RWPE2 (cell line): ENCODE data around the gene PDGFRB.
A peak's percentile ranks its signal among the peaks of the same experiment; 100 is the strongest.

Experiments
- ATAC-seq: fragments of 200-7000 bp; cut with Tn5 transposase; 3 replicates; pipeline ENCODE4 v1.9.1; 2021; ENCODE audit warnings: low read depth
- DNase-seq: peaks from one replicate; pipeline ENCODE4 v3.0.0-alpha.2; 2020; ENCODE audit warnings: low spot score
- H3K27ac ChIP-seq: fragments of 450-650 bp; 2 replicates; pipeline ENCODE4 v1.5.1; 2017; ENCODE audit warnings: mild to moderate bottlenecking; ENCODE audit not compliant: poor library complexity, severe bottlenecking
- H3K27me3 ChIP-seq: fragments of 250-450 bp; sonication (Bioruptor Pico); 2 replicates; pipeline ENCODE4 v1.5.1; 2021; ENCODE audit warnings: mild to moderate bottlenecking, moderate library complexity; ENCODE audit not compliant: insufficient read depth, poor library complexity, severe bottlenecking
- H3K36me3 ChIP-seq: fragments of 250-450 bp; sonication (Bioruptor Pico); 2 replicates; pipeline ENCODE4 v1.5.1; 2020; ENCODE audit warnings: low read depth, mild to moderate bottlenecking, moderate library complexity
- H3K4me1 ChIP-seq: fragments of 250-450 bp; sonication (Bioruptor Pico); 2 replicates; pipeline ENCODE4 v1.5.1; 2021; ENCODE audit warnings: mild to moderate bottlenecking, moderate library complexity; ENCODE audit not compliant: insufficient read depth, poor library complexity, severe bottlenecking
- H3K4me3 ChIP-seq: fragments of 250-450 bp; sonication (Bioruptor Pico); 2 replicates; pipeline ENCODE4 v1.5.1; 2021; ENCODE audit warnings: mild to moderate bottlenecking, moderate library complexity; ENCODE audit not compliant: severe bottlenecking
- H3K9me3 ChIP-seq: fragments of 250-450 bp; sonication (Bioruptor Pico); 2 replicates; pipeline ENCODE4 v1.5.1; 2021; ENCODE audit warnings: mild to moderate bottlenecking, moderate library complexity; ENCODE audit not compliant: severe bottlenecking
- TF ChIP-seq, protein P1 (sequence below): fragments of 450-650 bp; IDR thresholded peaks from one replicate; pipeline ENCODE4 v1.5.1; 2017; ENCODE audit warnings: mild to moderate bottlenecking, moderate library complexity; ENCODE audit not compliant: poor library complexity, severe bottlenecking

The PDGFRB gene

DNA sequence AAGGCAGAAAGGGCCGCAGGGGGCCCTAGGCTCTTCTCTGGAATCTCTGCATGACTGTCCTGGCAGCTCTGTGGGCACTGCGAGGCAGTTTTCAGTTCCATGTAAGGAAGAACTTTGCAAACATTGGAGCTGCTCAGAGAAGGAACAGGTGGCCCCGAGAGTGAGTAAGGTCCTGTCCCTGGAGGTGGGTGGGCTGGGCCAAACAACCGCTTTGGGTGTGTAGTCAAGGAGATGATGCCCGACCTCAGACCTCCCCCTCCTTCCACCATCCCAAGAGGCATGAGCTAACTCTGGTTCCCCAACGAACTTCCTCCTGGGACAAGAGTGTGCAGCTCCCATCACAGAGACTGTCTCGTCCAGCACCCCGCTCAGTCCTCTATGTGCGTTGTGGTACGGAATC lies 89.8 kb downstream of the PDGFRB start:
- no peaks in the 10 kb centered on the region for H3K36me3 ChIP-seq
- TF ChIP-seq, protein P1, sequence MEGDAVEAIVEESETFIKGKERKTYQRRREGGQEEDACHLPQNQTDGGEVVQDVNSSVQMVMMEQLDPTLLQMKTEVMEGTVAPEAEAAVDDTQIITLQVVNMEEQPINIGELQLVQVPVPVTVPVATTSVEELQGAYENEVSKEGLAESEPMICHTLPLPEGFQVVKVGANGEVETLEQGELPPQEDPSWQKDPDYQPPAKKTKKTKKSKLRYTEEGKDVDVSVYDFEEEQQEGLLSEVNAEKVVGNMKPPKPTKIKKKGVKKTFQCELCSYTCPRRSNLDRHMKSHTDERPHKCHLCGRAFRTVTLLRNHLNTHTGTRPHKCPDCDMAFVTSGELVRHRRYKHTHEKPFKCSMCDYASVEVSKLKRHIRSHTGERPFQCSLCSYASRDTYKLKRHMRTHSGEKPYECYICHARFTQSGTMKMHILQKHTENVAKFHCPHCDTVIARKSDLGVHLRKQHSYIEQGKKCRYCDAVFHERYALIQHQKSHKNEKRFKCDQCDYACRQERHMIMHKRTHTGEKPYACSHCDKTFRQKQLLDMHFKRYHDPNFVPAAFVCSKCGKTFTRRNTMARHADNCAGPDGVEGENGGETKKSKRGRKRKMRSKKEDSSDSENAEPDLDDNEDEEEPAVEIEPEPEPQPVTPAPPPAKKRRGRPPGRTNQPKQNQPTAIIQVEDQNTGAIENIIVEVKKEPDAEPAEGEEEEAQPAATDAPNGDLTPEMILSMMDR, result no peak
- no peaks in the 10 kb centered on the region for H3K9me3 ChIP-seq
- ATAC-seq (no peak), DNase-seq (peak; percentile 52)
- no peaks in the 10 kb centered on the region for H3K27me3 ChIP-seq
- H3K4me3 ChIP-seq, result no peak overlapping the region
- peaks cover 4% of the 10 kb centered on the region for H3K4me1 ChIP-seq
- no peak overlapping the region for H3K27ac ChIP-seq

DNA sequence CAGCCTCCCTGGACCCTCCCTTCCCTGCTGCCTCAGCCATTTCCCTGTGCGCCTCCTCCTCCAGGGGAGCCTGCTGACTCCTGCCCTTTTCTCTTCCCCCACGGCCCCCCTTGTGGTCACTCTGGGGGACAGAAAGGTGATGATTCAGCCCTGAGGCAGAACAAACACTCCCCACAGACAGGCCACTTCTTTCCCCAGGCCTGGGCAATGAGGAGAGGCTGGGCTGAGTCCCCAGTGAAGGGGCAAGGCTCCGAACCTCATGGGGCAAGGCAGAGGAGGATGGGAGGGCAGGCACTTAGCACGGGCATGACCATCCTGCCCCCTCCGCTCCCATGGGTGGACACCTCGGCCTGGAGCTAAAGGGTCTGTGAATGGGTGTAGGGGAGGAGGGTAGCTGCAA lies 90.3 kb downstream of the PDGFRB start:
- Histone ChIP-seq H3K4me3 (no peak overlapping the region), H3K27me3 (no peaks in the 10 kb centered on the region), H3K36me3 (no peaks in the 10 kb centered on the region), H3K9me3 (no peaks in the 10 kb centered on the region), H3K4me1 (peaks cover 4% of the 10 kb centered on the region), H3K27ac (no peak overlapping the region)
- TF ChIP-seq, protein P1, result no peak
- DNase-seq (peak; percentile 55), ATAC-seq (no peak)

DNA sequence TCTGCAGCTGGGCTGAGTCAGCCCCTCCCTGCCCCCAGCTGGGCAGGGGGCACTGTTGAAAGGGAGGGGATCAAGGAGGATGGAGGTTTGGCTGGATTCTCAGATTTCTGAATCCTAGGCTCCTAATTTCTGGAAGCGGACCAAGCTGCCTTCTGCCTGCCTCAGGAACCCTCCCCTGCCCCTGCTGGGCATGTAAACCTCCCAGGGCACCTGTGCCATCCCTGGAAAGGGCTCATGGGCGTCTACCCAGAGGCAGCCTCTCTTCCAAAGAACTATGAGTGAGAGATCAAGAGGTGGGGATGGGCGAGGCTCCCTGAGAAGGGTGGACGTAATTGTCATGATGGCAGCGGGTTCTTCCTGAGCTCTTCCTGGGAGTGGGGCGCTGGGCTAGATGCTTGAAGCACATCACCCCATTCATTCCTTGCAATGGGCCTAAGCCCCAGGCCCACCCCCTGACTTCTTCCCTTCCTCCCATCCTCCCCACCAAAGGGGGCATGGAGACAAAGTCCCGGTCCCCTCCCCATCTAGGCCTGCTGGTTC lies 90.9 kb downstream of the PDGFRB start:
- no peak for ATAC-seq
- Histone ChIP-seq H3K4me1 (peaks cover 4% of the 10 kb centered on the region), H3K4me3 (no peak overlapping the region), H3K9me3 (no peaks in the 10 kb centered on the region), H3K27ac (no peak overlapping the region), H3K36me3 (no peaks in the 10 kb centered on the region), H3K27me3 (no peaks in the 10 kb centered on the region)
- TF ChIP-seq, protein P1, result no peak
- peak; percentile 56 for DNase-seq
